Measurements from ENCODE around the gene GRK3.

The GRK3 gene

DNA sequence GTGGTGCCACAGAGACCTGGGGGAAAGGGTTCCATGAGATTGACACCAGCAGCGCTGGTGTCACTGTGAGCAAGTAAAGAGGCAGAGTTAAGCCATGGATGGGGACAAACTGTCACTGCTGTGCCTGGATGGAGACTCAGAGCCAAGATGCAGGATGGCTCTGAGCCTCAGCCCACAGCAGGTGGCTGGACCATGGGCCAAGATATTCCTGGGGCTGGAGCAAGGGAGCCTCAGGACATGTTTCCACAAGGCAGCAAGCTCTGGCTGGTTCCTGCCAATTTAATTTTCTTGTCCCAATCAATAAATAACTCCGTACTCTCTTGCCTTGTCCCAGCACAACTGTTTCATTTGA, 200.5 kb downstream of the GRK3 start:
- no peaks in the 10 kb centered on the region for H3K9me2 ChIP-seq (ENCODE audit: low read depth, low read length)
- no peak for TF ChIP-seq EZH2 (IDR thresholded peaks at IDR 0.05; ENCODE audit: borderline replicate concordance, low read length)
- TF ChIP-seq, protein P1, sequence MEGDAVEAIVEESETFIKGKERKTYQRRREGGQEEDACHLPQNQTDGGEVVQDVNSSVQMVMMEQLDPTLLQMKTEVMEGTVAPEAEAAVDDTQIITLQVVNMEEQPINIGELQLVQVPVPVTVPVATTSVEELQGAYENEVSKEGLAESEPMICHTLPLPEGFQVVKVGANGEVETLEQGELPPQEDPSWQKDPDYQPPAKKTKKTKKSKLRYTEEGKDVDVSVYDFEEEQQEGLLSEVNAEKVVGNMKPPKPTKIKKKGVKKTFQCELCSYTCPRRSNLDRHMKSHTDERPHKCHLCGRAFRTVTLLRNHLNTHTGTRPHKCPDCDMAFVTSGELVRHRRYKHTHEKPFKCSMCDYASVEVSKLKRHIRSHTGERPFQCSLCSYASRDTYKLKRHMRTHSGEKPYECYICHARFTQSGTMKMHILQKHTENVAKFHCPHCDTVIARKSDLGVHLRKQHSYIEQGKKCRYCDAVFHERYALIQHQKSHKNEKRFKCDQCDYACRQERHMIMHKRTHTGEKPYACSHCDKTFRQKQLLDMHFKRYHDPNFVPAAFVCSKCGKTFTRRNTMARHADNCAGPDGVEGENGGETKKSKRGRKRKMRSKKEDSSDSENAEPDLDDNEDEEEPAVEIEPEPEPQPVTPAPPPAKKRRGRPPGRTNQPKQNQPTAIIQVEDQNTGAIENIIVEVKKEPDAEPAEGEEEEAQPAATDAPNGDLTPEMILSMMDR (IDR thresholded peaks at IDR 0.05; ENCODE audit: low read length) = no peak
- no peaks in the 10 kb centered on the region; the same call in 1 of the 2 replicates for H3K27me3 ChIP-seq (ENCODE audit: insufficient read depth, low read length)
- no peaks in the 10 kb centered on the region for H3K79me2 ChIP-seq (ENCODE audit: insufficient read depth, low read length)
- no peaks in the 10 kb centered on the region for H4K20me1 ChIP-seq (ENCODE audit: insufficient read depth, low read length)
- no peak overlapping the region for H2AFZ ChIP-seq (ENCODE audit: low read length)
- H3K4me1 ChIP-seq (ENCODE audit: insufficient read depth, low read length, severe bottlenecking) = no peaks in the 10 kb centered on the region
- peaks cover 6% of the 10 kb centered on the region; the same call in 1 of the 2 replicates for H3K9me3 ChIP-seq (ENCODE audit: low read length)
- no peak overlapping the region for H3K4me3 ChIP-seq (ENCODE audit: low read depth, low read length, poor library complexity, severe bottlenecking)
- H3K36me3 ChIP-seq (ENCODE audit: insufficient read depth, low read length) = peaks cover 4% of the 10 kb centered on the region; the same call in 1 of the 2 replicates
- H3K9ac ChIP-seq (ENCODE audit: low read length) = no peak overlapping the region
- H3K4me2 ChIP-seq (ENCODE audit: low read length) = no peak overlapping the region
- no peak overlapping the region for H3K27ac ChIP-seq (ENCODE audit: low read depth, low read length, poor library complexity, severe bottlenecking)
- H3F3A ChIP-seq (ENCODE audit: insufficient read depth, low read length) = no peaks in the 10 kb centered on the region

DNA sequence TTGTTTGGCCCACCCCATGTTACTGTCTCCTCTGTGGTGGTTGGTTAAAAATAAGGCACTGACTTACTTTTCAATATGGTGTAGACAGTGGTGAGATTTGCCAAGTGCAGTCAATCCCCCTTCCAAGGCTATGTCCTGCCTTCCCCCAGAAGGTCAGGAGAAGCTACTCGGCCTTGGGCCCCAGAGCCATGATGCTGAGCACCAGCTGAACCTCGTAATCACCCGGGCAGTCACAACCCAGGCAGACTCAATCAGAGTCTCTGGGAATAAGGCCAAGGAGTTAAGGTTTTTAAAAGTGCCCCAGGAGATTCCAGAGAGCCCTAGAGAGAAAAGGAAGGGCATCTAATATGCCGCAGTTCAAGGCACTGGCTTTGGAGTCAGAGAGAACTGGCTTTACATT, 201.3 kb downstream of the GRK3 start:
- no peaks in the 10 kb centered on the region for H3K4me1 ChIP-seq (ENCODE audit: insufficient read depth, low read length, severe bottlenecking)
- no peak overlapping the region for H3K27ac ChIP-seq (ENCODE audit: low read depth, low read length, poor library complexity, severe bottlenecking)
- peaks cover 4% of the 10 kb centered on the region; the same call in 1 of the 2 replicates for H3K36me3 ChIP-seq (ENCODE audit: insufficient read depth, low read length)
- H4K20me1 ChIP-seq (ENCODE audit: insufficient read depth, low read length) = no peaks in the 10 kb centered on the region
- no peak overlapping the region for H3K4me3 ChIP-seq (ENCODE audit: low read depth, low read length, poor library complexity, severe bottlenecking)
- TF ChIP-seq, protein P1 (IDR thresholded peaks at IDR 0.05; ENCODE audit: low read length) = no peak
- TF ChIP-seq EZH2 (IDR thresholded peaks at IDR 0.05; ENCODE audit: borderline replicate concordance, low read length) = no peak
- no peaks in the 10 kb centered on the region for H3K9me2 ChIP-seq (ENCODE audit: low read depth, low read length)
- H2AFZ ChIP-seq (ENCODE audit: low read length) = no peak overlapping the region
- peaks cover 6% of the 10 kb centered on the region; the same call in 1 of the 2 replicates for H3K9me3 ChIP-seq (ENCODE audit: low read length)
- H3K9ac ChIP-seq (ENCODE audit: low read length) = no peak overlapping the region
- no peaks in the 10 kb centered on the region; the same call in 1 of the 2 replicates for H3K27me3 ChIP-seq (ENCODE audit: insufficient read depth, low read length)
- H3F3A ChIP-seq (ENCODE audit: insufficient read depth, low read length) = no peaks in the 10 kb centered on the region
- no peak overlapping the region for H3K4me2 ChIP-seq (ENCODE audit: low read length)
- H3K79me2 ChIP-seq (ENCODE audit: insufficient read depth, low read length) = no peaks in the 10 kb centered on the region

DNA sequence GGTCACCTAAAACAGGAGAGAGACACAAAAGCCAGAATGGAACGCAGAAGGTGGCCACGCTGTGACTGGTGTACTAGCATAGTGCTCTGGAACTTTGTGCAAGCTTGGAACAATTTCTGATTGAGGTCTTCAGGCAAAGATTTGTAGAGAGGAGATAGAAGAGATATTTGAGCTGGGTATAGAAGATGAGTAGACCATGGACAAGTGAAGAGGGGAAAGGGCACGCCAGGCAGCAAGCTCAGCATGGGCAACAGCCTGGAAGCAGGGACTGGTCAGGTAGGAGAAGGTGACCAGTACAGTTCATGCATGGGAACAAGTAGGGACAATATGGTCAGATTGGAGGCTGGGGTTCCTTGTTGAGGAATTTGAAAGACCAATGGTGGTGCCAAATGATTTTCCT, 201.9 kb downstream of the GRK3 start:
- Histone ChIP-seq H4K20me1 (ENCODE audit: insufficient read depth, low read length) (no peaks in the 10 kb centered on the region), H3F3A (ENCODE audit: insufficient read depth, low read length) (no peaks in the 10 kb centered on the region), H2AFZ (ENCODE audit: low read length) (no peak overlapping the region), H3K9me3 (ENCODE audit: low read length) (peaks cover 6% of the 10 kb centered on the region; the same call in 1 of the 2 replicates), H3K4me1 (ENCODE audit: insufficient read depth, low read length, severe bottlenecking) (no peaks in the 10 kb centered on the region), H3K27ac (ENCODE audit: low read depth, low read length, poor library complexity, severe bottlenecking) (no peak overlapping the region), H3K4me3 (ENCODE audit: low read depth, low read length, poor library complexity, severe bottlenecking) (no peak overlapping the region), H3K4me2 (ENCODE audit: low read length) (no peak overlapping the region), H3K27me3 (ENCODE audit: insufficient read depth, low read length) (no peaks in the 10 kb centered on the region; the same call in 1 of the 2 replicates), H3K36me3 (ENCODE audit: insufficient read depth, low read length) (peaks cover 4% of the 10 kb centered on the region; the same call in 1 of the 2 replicates), H3K79me2 (ENCODE audit: insufficient read depth, low read length) (no peaks in the 10 kb centered on the region), H3K9ac (ENCODE audit: low read length) (no peak overlapping the region), H3K9me2 (ENCODE audit: low read depth, low read length) (no peaks in the 10 kb centered on the region)
- TF ChIP-seq, protein P1 (IDR thresholded peaks at IDR 0.05; ENCODE audit: low read length) = no peak
- no peak for TF ChIP-seq EZH2 (IDR thresholded peaks at IDR 0.05; ENCODE audit: borderline replicate concordance, low read length)
